ENCODE measurements around the gene PDZD2.

DNA sequence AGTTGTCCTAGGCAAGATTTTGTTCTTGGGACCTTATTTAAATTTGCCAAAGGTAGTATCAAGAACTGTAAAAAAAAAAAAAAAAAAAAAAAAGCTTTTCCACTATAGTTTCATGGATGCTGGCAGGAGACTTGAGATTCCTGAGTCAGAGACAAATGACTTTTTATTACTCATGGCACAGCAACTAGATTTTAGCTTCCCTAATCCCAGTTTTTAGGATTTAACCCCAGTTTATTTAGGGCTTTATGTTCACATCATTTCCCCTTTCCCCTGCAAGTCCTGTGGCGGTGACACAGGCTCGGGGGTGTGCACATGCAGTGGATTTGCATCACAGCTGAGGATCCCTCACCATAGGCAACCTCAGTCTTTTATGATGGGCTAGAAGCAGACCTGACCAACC is 390.3 kb downstream of the PDZD2 start:
- TF ChIP-seq CTCF (IDR thresholded peaks at IDR 0.05 in 2 of 3, conservative IDR thresholded peaks at IDR 0.05 in 1 of 3; ENCODE audit: borderline replicate concordance in 1 of 3, insufficient read depth in 1 of 3, low read depth in 2 of 3, low read length in 2 of 3) (no peak), TCF7L2 (IDR thresholded peaks at IDR 0.05; ENCODE audit: borderline replicate concordance, extremely low read depth, insufficient read depth, insufficient read length) (no peak), MAX (IDR thresholded peaks at IDR 0.05) (no peak), SRF (IDR thresholded peaks at IDR 0.05; ENCODE audit: low read depth) (no peak), YY1 (IDR thresholded peaks at IDR 0.05; ENCODE audit: extremely low read depth, insufficient replicate concordance, low read depth, low read length) (no peak), POLR2A (IDR thresholded peaks at IDR 0.05; ENCODE audit: borderline replicate concordance, extremely low read depth, insufficient read depth, insufficient read length) (no peak), EZH2 (IDR thresholded peaks at IDR 0.05) (no peak), POLR2AphosphoS5 (IDR thresholded peaks at IDR 0.05; ENCODE audit: low read depth, low read length) (no peak), CEBPB (IDR thresholded peaks at IDR 0.05; ENCODE audit: low read depth) (no peak), ZBTB33 (IDR thresholded peaks at IDR 0.05; ENCODE audit: extremely low read depth, insufficient replicate concordance, low read length) (no peak), RAD21 (IDR thresholded peaks at IDR 0.05; ENCODE audit: low read depth) (no peak), JUND (IDR thresholded peaks at IDR 0.05) (no peak)
- TF ChIP-seq, protein P1, sequence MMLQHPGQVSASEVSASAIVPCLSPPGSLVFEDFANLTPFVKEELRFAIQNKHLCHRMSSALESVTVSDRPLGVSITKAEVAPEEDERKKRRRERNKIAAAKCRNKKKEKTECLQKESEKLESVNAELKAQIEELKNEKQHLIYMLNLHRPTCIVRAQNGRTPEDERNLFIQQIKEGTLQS (IDR thresholded peaks at IDR 0.05), result no peak
- TF ChIP-seq, protein P2, sequence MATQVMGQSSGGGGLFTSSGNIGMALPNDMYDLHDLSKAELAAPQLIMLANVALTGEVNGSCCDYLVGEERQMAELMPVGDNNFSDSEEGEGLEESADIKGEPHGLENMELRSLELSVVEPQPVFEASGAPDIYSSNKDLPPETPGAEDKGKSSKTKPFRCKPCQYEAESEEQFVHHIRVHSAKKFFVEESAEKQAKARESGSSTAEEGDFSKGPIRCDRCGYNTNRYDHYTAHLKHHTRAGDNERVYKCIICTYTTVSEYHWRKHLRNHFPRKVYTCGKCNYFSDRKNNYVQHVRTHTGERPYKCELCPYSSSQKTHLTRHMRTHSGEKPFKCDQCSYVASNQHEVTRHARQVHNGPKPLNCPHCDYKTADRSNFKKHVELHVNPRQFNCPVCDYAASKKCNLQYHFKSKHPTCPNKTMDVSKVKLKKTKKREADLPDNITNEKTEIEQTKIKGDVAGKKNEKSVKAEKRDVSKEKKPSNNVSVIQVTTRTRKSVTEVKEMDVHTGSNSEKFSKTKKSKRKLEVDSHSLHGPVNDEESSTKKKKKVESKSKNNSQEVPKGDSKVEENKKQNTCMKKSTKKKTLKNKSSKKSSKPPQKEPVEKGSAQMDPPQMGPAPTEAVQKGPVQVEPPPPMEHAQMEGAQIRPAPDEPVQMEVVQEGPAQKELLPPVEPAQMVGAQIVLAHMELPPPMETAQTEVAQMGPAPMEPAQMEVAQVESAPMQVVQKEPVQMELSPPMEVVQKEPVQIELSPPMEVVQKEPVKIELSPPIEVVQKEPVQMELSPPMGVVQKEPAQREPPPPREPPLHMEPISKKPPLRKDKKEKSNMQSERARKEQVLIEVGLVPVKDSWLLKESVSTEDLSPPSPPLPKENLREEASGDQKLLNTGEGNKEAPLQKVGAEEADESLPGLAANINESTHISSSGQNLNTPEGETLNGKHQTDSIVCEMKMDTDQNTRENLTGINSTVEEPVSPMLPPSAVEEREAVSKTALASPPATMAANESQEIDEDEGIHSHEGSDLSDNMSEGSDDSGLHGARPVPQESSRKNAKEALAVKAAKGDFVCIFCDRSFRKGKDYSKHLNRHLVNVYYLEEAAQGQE (IDR thresholded peaks at IDR 0.05; ENCODE audit: low read depth), result no peak
